GM21786 (cell line): Measurements from ENCODE around the gene COX6A1.
A peak's percentile ranks its signal among the peaks of the same experiment; 100 is the strongest.

Experiments
- ATAC-seq: cut with Tn5 transposase; IDR thresholded peaks from one replicate; pipeline ENCODE4 v1.9.1; 2021; ENCODE audit not compliant: unreplicated experiment

Gene COX6A1

GRCh38 chr12:120437735-120438494, at the start of gene COX6A1:
COX6A1 (plus strand) TSS chr12:120438113; CDS start chr12:120438127, 14 bp downstream.
- peak; percentile 96 for ATAC-seq

GRCh38 chr12:120388691-120389481, 49.0 kb upstream of the COX6A1 start:
- no peak for ATAC-seq

DNA sequence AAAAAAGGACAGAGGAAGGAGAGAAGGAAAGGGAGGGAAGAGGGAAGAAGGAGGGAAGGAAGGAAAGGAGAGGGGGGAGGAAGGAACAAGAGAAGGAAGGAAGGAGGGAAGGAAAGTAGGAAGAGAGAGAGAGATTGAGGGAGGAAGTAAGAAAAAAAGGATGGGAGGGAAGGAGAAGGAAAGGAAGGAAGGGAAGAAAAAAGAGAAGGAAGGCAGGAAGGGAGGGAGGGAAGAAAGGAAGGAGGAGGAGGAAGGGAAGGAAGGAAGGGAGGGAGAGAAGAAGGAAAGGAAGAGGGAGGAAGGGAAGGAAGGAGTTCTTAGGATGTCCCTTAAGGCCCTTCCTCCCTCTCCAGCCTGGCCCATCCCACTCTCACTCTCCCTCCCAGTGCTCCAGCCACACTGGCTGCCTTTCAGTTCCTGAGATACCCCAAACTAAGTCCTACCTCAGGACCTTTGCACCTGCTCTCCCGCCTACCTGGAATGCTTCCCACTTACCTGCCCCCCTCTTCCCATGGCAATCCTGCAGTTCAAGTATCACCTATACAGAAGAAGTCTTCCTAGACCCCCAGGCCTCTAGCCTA, 47.3 kb upstream of the COX6A1 start:
- no peak for ATAC-seq

DNA sequence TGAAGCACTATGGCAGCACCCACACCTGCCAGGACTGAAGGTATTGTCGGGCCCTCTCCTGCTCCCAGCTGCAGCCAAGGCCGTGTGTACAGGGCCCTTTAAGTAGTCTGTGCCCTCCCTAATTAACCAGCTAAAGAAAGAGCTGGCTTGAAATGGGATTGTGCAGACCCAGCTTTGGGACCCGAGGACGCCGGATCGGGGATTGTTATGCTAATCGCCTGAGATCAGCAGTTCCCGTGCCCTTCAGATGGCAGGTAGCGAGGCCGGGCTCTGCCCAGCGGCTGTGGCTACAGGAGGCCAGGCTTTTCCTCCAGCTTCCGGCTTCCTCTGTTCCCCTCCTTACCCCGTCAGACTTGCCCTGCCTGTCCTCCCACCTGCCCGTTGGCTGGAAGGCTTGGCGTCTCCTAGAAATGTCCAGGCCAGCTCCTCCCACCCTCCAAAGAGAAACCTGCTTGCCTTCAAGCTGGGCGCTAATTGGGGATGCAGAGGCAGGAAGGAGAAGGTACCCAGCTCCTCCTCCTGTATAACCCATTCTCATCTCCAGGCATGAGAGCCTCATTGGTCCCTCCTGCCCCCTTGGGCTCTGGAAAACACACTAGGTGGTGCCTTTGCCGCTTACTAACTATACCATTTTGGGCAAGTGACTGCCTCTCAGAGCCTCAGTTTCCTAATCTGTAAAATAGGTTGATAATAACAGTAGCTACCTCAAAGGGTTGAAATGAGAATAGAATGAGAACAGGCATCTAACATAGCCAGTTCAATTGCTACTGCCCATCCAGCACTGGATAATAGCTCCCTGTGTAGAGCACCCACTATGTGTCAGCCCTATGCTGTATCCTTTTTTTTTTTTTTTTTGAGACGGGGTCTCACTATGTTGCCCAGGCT, 43.2 kb upstream of the COX6A1 start:
- no peak for ATAC-seq

DNA sequence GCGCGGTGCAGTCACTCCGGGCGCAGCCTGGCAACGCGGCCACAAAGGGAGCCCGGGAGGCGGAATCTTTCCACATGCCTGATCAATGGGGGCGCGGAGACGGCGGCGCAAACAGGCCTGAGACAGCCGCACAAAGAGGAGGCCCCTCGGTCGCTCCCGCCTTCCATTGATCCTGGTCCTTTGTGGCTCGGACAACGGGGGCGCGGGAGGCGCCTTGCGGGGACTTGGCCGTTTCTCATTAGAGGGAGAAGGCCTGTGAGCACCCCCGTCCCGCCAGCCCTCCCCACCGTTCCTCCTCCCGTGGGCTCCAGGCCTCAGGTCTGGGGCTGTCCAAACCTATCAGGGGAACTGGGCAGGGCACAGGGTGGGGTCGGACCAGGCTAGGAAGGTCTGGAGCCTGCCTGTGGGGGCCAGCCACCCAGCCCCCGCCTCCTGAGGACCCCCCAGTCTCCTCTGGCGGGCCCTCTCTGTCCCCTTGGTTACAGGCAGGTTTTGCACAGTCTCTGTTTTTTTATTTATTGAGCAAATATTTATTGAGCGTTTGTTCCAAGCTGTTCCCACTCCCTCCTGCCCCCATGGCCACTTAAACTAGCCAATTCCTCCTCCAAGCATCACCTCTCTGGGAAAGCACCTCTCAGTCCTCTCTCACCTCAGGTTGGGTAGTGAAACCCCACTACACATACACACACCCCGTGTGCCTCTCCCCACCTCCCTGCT, 39.9 kb upstream of the COX6A1 start:
- no peak for ATAC-seq

DNA sequence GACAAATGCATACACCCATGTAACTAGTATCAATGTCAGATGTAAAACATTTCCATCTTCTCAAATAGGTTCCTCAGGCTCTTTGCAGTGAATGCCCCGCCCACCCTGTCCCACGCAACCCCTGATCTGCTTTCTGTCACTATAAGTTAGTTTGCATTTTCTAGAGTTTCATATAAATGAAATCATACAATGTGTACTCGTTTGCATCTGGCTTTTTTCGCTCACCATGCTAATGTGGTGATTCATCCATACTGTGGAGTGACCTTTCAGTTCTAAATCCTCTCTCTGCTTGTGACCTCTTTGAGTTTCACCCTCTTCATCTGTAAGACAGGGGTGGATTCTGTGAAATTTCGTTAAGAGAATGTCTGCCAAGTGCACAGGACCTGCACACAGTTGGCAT, 38.4 kb upstream of the COX6A1 start:
- ATAC-seq, result no peak

- ATAC-seq, result no peak
These were observed 35.7 kb upstream of the COX6A1 start for GRCh38 chr12:120402217-120402616.

- ATAC-seq, result no peak
These were observed 34.0 kb upstream of the COX6A1 start for GRCh38 chr12:120403869-120404268.

DNA sequence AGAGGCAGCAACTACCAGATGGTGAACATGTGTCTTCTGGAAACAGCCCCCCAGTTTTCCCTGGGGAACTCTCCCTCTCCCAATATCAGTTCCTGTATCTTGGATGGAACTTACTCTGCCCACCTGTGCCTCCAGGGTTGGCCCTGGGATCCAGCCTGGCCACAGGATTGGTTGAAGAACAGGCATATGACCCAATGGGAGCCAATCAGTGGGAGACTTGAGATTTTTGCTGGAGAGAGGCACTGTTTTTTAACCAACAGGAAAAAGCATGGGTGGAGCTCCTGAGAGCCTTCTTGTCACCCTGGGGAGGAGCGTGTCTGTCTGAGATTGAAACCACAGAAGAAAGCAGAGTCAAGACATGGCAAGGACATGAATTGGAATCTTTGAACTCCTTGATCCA, 33.6 kb upstream of the COX6A1 start:
- ATAC-seq, result no peak

GRCh38 chr12:120406069-120406468, 31.8 kb upstream of the COX6A1 start:
- no peak for ATAC-seq

DNA sequence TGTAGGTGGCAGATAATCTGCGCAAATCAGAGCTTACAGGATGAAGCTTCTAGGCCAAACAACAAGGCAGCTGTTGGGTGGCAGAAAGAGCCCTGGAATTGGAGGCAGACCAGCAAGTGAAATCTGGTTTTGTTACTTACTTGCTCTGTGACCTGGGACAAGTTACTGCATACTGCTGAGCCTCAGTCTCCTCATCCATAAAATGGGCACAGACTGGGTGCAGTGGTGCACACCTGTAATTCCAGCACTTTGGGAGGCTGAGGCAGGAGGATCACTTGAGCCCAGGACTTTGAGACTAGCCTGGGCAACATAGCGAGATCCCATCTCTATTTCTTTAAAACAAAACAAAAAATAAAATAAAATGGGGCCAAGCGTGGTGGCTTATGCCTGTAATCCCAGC, 31.4 kb upstream of the COX6A1 start:
- ATAC-seq, result no peak

DNA sequence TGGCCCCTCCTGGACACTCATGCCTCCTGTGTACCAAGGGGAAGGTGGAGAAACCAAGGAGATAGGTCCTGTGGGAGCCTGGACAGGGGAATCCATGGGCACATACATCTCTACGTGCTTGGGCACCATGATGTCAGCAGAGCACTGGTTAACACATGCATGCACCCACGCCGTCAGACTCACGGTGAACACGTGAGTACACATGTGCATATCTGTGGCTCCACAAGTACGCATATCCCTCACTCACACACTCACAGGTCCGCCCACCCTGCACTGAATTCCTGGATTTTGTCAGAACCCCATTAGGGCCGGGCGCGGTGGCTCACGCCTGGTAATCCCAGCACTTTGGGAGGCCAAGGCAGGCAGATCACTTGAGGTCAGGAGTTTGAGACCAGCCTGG, 29.1 kb upstream of the COX6A1 start:
- no peak for ATAC-seq

DNA sequence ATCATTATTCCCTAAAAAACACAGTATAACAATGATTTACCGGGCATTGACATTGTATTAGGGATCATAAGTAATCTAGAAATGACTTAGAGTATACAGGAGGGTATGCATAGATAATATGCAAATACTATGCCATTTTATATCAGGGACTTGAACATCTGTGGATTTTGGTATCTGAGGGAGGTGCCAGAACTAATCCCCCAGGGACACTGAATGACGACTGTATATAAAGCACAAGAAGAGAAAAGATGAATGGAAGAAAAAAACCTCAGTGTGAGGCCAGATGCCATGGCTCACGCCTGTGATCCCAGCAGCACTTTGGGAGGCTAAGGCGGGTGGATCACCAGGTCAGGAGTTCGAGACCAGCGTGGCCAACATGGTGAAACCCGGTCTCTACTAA, 25.5 kb upstream of the COX6A1 start:
- ATAC-seq, result no peak

GRCh38 chr12:120413901-120414695, 23.8 kb upstream of the COX6A1 start:
- no peak for ATAC-seq

GRCh38 chr12:120416490-120417216, 21.3 kb upstream of the COX6A1 start:
- no peak for ATAC-seq

- no peak for ATAC-seq
These were observed 19.9 kb upstream of the COX6A1 start for GRCh38 chr12:120417917-120418580.

- ATAC-seq, result no peak
These were observed 16.2 kb upstream of the COX6A1 start for GRCh38 chr12:120421701-120422100.

DNA sequence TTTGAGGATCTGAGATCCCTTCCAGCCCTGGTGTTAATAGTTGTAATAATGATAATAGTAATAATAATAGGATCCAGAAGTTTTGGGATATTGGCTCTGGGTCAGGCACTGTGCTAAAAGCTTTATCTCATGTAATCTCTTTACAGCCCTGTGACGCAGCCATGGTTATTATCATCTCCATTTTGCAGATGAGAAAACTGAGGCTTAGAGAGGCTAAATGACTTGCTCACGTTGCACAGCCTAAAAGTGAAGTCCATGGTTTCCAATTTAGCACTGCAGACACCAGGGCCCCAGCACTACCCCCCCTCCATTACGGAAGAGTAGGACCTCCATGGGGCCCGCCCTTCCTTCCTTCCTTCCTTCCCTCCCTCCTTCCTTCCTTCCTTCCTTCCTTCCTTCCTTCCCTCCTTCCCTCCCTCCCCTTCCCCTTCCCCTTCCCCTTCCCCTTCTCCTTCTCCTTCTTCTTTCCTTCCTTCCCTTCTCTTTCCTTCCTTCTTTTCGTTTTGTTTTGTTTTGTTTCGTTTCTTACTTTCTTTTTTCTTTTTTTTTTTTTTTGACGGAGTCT, 14.9 kb upstream of the COX6A1 start:
- no peak for ATAC-seq
